DND-41 (cell line): ENCODE measurements around the gene TCEA2.

Experiments used
- ATAC-seq: fragments of 200-7000 bp; cut with Tn5 transposase; 3 replicates; pipeline ENCODE4 v1.9.1; 2021; ENCODE audit warnings: low read depth; ENCODE audit not compliant: insufficient read depth
- DNase-seq: peaks from one replicate; pipeline ENCODE4 v3.0.0-alpha.2; 2020
- H2AFZ ChIP-seq: 2 replicates; pipeline ENCODE4 v1.6.0; 2012; ENCODE audit warnings: low read depth, low read length
- H3K27ac ChIP-seq: 2 replicates; pipeline ENCODE4 v1.5.1; 2012; ENCODE audit warnings: low read length, inconsistent platforms
- H3K27me3 ChIP-seq: fragments of 200-600 bp; sonication (generic); 2 replicates; pipeline ENCODE4 v1.6.0; 2012; ENCODE audit warnings: low read length, mild to moderate bottlenecking, inconsistent platforms; ENCODE audit not compliant: insufficient read depth, poor library complexity
- H3K36me3 ChIP-seq: 2 replicates; pipeline ENCODE4 v1.5.1; 2012; ENCODE audit warnings: low read length, inconsistent platforms; ENCODE audit not compliant: insufficient read depth
- H3K4me1 ChIP-seq: 2 replicates; pipeline ENCODE4 v1.5.1; 2012; ENCODE audit warnings: mild to moderate bottlenecking, low read length; ENCODE audit not compliant: insufficient read depth
- H3K4me2 ChIP-seq: 2 replicates; pipeline ENCODE4 v1.6.0; 2012; ENCODE audit warnings: mild to moderate bottlenecking, moderate library complexity, low read length, inconsistent platforms; ENCODE audit not compliant: insufficient read depth
- H3K4me3 ChIP-seq, 2 experiments: fragments of 200-600 bp in 1 of 2; shearing (Covaris generic) in 1 of 2; 2 replicates each; pipeline ENCODE4 v1.5.1; 2012 to 2016; ENCODE audit warnings: inconsistent platforms in 2 of 2, low read length in 2 of 2, mild to moderate bottlenecking in 2 of 2, low read depth in 1 of 2, moderate library complexity in 1 of 2
- H3K79me2 ChIP-seq: 2 replicates; pipeline ENCODE4 v1.6.0; 2012; ENCODE audit warnings: low read length, inconsistent platforms; ENCODE audit not compliant: insufficient read depth
- H3K9ac ChIP-seq: 2 replicates; pipeline ENCODE4 v1.6.0; 2012; ENCODE audit warnings: low read depth, mild to moderate bottlenecking, inconsistent platforms, low read length, moderate library complexity
- H3K9me3 ChIP-seq: 2 replicates; pipeline ENCODE4 v1.5.1; 2012; ENCODE audit warnings: low read length, moderate library complexity, mild to moderate bottlenecking, inconsistent platforms; ENCODE audit not compliant: insufficient read depth, severe bottlenecking
- H4K20me1 ChIP-seq: 2 replicates; pipeline ENCODE4 v1.6.0; 2012; ENCODE audit warnings: low read length; ENCODE audit not compliant: insufficient read depth
- CTCF ChIP-seq: IDR thresholded peaks from 2 replicates; pipeline ENCODE4 v1.5.1; 2012; ENCODE audit warnings: borderline replicate concordance, low read length, moderate library complexity, mild to moderate bottlenecking; ENCODE audit not compliant: poor library complexity, severe bottlenecking; ENCODE audit errors: extremely low read depth
- EZH2 ChIP-seq: IDR thresholded peaks from 3 replicates; pipeline ENCODE4 v1.6.1; 2012; ENCODE audit warnings: borderline replicate concordance, low read depth, mild to moderate bottlenecking, moderate library complexity, low read length, inconsistent platforms; ENCODE audit not compliant: severe bottlenecking

The TCEA2 gene

GRCh38 chr20:64067733-64068307, 4.8 kb downstream of the TCEA2 start:
- no peak for ATAC-seq
- no peak overlapping the region for H2AFZ ChIP-seq
- H4K20me1 ChIP-seq = peaks cover 27% of the 10 kb centered on the region
- no peaks in the 10 kb centered on the region for H3K27me3 ChIP-seq
- peaks cover 8% of the 10 kb centered on the region for H3K36me3 ChIP-seq
- H3K27ac ChIP-seq = no peak overlapping the region
- H3K4me1 ChIP-seq = peaks cover 24% of the 10 kb centered on the region
- DNase-seq = no peak
- H3K4me2 ChIP-seq = no peak overlapping the region
- no peak for TF ChIP-seq EZH2
- no peak for TF ChIP-seq CTCF
- no peak overlapping the region for H3K4me3 ChIP-seq
- peaks cover 5% of the 10 kb centered on the region; the same call in 1 of the 2 replicates for H3K79me2 ChIP-seq
- no peak overlapping the region for H3K9ac ChIP-seq
- H3K9me3 ChIP-seq = no peaks in the 10 kb centered on the region

GRCh38 chr20:64068386-64069208, 5.6 kb downstream of the TCEA2 start:
- no peak for ATAC-seq

GRCh38 chr20:64069209-64069613, 6.2 kb downstream of the TCEA2 start:
- ATAC-seq (no peak), DNase-seq (no peak)
- Histone ChIP-seq H3K9me3 (no peaks in the 10 kb centered on the region), H3K4me2 (no peak overlapping the region), H3K36me3 (peaks cover 20% of the 10 kb centered on the region), H3K4me3 (no peak overlapping the region), H4K20me1 (peaks cover 25% of the 10 kb centered on the region), H3K79me2 (no peaks in the 10 kb centered on the region), H3K27ac (no peak overlapping the region), H3K9ac (no peak overlapping the region), H2AFZ (no peak overlapping the region), H3K27me3 (no peaks in the 10 kb centered on the region), H3K4me1 (peaks cover 14% of the 10 kb centered on the region)
- TF ChIP-seq CTCF = no peak
- TF ChIP-seq EZH2 = no peak

More at GRCh38 chr20:64068386-64069208, 5.6 kb downstream of the TCEA2 start:
- Histone ChIP-seq H4K20me1 (peaks cover 27% of the 10 kb centered on the region), H3K9ac (no peak overlapping the region), H3K4me3 (no peak overlapping the region), H3K4me2 (no peak overlapping the region), H3K79me2 (peaks cover 2% of the 10 kb centered on the region; the same call in 1 of the 2 replicates), H3K9me3 (no peaks in the 10 kb centered on the region), H3K36me3 (peaks cover 14% of the 10 kb centered on the region), H3K4me1 (peaks cover 20% of the 10 kb centered on the region), H2AFZ (no peak overlapping the region), H3K27ac (no peak overlapping the region), H3K27me3 (no peaks in the 10 kb centered on the region)
- DNase-seq = no peak
- TF ChIP-seq CTCF (no peak), EZH2 (no peak)
